COLO668 (cell line): ENCODE data around the gene UNC93A.
"Not testable (repeated sequence)": the region's sequence is repeated elsewhere in the genome, so short reads cannot be mapped to it uniquely, and the experiment has no call there.

Experiments
- DNase-seq: peaks from one replicate; lab custom pipeline; 2025; ENCODE audit not compliant: unreplicated experiment; lab: John Stamatoyannopoulos, UW

UNC93A gene

GRCh38 chr6:167290786-167291622 is at the start of gene UNC93A:
TSS of gene UNC93A (plus strand) at chr6:167291315. CDS start at chr6:167291490, 175 bp downstream.
- no peak for DNase-seq

GRCh38 chr6:167241321-167242134 is 49.6 kb upstream of the UNC93A start:
- not testable (repeated sequence) for DNase-seq

GRCh38 chr6:167242135-167242506 is 49.0 kb upstream of the UNC93A start:
- DNase-seq = not testable (repeated sequence)

- not testable (repeated sequence) for DNase-seq
Measured at GRCh38 chr6:167242511-167243051, 48.5 kb upstream of the UNC93A start.

- no peak for DNase-seq
Measured at GRCh38 chr6:167244064-167244960, 46.8 kb upstream of the UNC93A start.

- no peak for DNase-seq
Measured at GRCh38 chr6:167244991-167245390, 46.1 kb upstream of the UNC93A start.

GRCh38 chr6:167245591-167245990 is 45.5 kb upstream of the UNC93A start:
- no peak for DNase-seq

GRCh38 chr6:167247814-167248595 is 43.1 kb upstream of the UNC93A start:
- no peak for DNase-seq

- DNase-seq = not testable (repeated sequence)
Measured at GRCh38 chr6:167248878-167249455, 42.1 kb upstream of the UNC93A start.

- no peak for DNase-seq
Measured at GRCh38 chr6:167252271-167252670, 38.8 kb upstream of the UNC93A start.

GRCh38 chr6:167255918-167256553 is 35.1 kb upstream of the UNC93A start:
- no peak for DNase-seq

GRCh38 chr6:167258646-167259045 is 32.5 kb upstream of the UNC93A start:
- no peak for DNase-seq

GRCh38 chr6:167266057-167266829 is 24.9 kb upstream of the UNC93A start:
- DNase-seq = not testable (repeated sequence)

GRCh38 chr6:167266830-167267555 is 24.1 kb upstream of the UNC93A start:
- DNase-seq = no peak

- DNase-seq = not testable (repeated sequence)
Measured at GRCh38 chr6:167267556-167267898, 23.6 kb upstream of the UNC93A start.

- DNase-seq = no peak
Measured at GRCh38 chr6:167267921-167268401, 23.2 kb upstream of the UNC93A start.

GRCh38 chr6:167268683-167269280 is 22.3 kb upstream of the UNC93A start:
- DNase-seq = no peak
